ENCODE data around the gene LAMB3. TPM values are rescaled to one million over a fixed set of nuclear protein-coding genes. Genes with fewer than 3 reads are reported as not detected.

Gene LAMB3
- polyA plus RNA-seq, 1 donor from 2014 or later: 5.8 TPM

DNA sequence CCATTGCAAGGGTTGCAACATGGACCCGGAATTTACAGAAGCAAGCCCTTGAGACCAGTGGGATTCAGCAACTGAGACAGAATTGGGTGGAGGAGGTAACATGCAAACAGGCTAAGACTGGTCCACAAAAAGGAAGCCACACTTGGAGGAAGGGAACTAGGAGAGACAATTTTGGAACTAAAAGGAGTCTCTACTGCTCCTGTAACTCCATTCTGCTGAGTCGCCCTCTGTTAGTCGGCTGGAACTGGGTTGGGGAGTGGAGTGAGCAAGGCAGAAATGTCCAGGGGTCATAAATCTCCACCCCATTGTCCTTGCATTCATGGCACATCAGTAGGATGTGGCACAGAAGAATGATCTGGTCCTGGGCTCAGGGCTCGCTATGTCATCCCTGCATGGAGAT lies 5.1 kb downstream of the LAMB3 start:
- Histone ChIP-seq H2AFZ (ENCODE audit: low read depth, low read length) (no peak overlapping the region), H3K4me2 (ENCODE audit: low read length) (no peak overlapping the region), H3K27ac (ENCODE audit: low read length) (no peak overlapping the region)

DNA sequence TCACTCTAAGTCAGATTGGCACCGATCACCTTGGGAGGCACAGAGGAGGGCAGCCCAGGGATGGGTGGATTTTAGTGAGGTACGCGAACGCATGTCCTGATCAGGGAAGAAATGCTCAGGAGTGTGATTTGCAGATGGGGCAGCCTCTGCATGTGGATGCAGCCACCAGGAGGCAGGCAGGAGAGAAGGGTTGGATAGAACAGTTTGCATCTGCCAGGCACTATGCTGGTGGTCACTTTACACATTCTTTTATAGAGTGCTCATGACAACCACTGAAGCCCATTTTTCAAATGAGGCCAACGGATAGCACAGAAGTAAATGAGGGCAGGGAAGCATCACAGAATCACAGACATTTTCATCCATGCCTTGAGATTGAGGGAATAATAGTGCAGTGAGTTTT lies 5.7 kb downstream of the LAMB3 start:
- H3K27me3 ChIP-seq (ENCODE audit: insufficient read depth, low read depth, low read length): no peaks in the 10 kb centered on the region
- no peaks in the 10 kb centered on the region for H3K36me3 ChIP-seq (ENCODE audit: insufficient read depth, low read length)
- H3K9ac ChIP-seq (ENCODE audit: low read length): no peak overlapping the region
- H3K4me3 ChIP-seq (ENCODE audit: low read length): no peak overlapping the region
- H2AFZ ChIP-seq (ENCODE audit: low read depth, low read length): no peak overlapping the region
- no peak for TF ChIP-seq SMC3 (conservative IDR thresholded peaks at IDR 0.05; ENCODE audit: poor library complexity)
- no peaks in the 10 kb centered on the region for H3K79me2 ChIP-seq (replicated peaks; ENCODE audit: insufficient read depth, low read length)
- no peak overlapping the region for H3K4me2 ChIP-seq (ENCODE audit: low read length)
- H3K9me3 ChIP-seq (ENCODE audit: low read length): no peaks in the 10 kb centered on the region
- H3F3A ChIP-seq (ENCODE audit: insufficient read depth, low read length, poor library complexity, severe bottlenecking): no peaks in the 10 kb centered on the region
- no peaks in the 10 kb centered on the region for H4K20me1 ChIP-seq (ENCODE audit: insufficient read depth)
- no peaks in the 10 kb centered on the region for H3K9me2 ChIP-seq (ENCODE audit: insufficient read depth, low read length)
- no peak overlapping the region for H3K27ac ChIP-seq (ENCODE audit: low read length)

More for the DNA sequence above, 5.1 kb downstream of the LAMB3 start:
- Histone ChIP-seq H3K9ac (ENCODE audit: low read length) (no peak overlapping the region), H3K36me3 (ENCODE audit: insufficient read depth, low read length) (no peaks in the 10 kb centered on the region), H3K27me3 (ENCODE audit: insufficient read depth, low read depth, low read length) (no peaks in the 10 kb centered on the region), H3K9me3 (ENCODE audit: low read length) (no peaks in the 10 kb centered on the region), H3K79me2 (replicated peaks; ENCODE audit: insufficient read depth, low read length) (no peaks in the 10 kb centered on the region), H3K9me2 (ENCODE audit: insufficient read depth, low read length) (no peaks in the 10 kb centered on the region), H3F3A (ENCODE audit: insufficient read depth, low read length, poor library complexity, severe bottlenecking) (no peaks in the 10 kb centered on the region), H4K20me1 (ENCODE audit: insufficient read depth) (no peaks in the 10 kb centered on the region), H3K4me3 (ENCODE audit: low read length) (no peak overlapping the region)
- TF ChIP-seq TAF1 (IDR thresholded peaks at IDR 0.05; ENCODE audit: low read depth): no peak
- TF ChIP-seq MXI1 (conservative IDR thresholded peaks at IDR 0.05; ENCODE audit: poor library complexity, severe bottlenecking): no peak
- TF ChIP-seq, protein P1, sequence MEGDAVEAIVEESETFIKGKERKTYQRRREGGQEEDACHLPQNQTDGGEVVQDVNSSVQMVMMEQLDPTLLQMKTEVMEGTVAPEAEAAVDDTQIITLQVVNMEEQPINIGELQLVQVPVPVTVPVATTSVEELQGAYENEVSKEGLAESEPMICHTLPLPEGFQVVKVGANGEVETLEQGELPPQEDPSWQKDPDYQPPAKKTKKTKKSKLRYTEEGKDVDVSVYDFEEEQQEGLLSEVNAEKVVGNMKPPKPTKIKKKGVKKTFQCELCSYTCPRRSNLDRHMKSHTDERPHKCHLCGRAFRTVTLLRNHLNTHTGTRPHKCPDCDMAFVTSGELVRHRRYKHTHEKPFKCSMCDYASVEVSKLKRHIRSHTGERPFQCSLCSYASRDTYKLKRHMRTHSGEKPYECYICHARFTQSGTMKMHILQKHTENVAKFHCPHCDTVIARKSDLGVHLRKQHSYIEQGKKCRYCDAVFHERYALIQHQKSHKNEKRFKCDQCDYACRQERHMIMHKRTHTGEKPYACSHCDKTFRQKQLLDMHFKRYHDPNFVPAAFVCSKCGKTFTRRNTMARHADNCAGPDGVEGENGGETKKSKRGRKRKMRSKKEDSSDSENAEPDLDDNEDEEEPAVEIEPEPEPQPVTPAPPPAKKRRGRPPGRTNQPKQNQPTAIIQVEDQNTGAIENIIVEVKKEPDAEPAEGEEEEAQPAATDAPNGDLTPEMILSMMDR (IDR thresholded peaks at IDR 0.05; ENCODE audit: poor library complexity, severe bottlenecking): no peak
- TF ChIP-seq POLR2AphosphoS5 (IDR thresholded peaks at IDR 0.05): no peak
- no peak for TF ChIP-seq EZH2 (IDR thresholded peaks at IDR 0.05; ENCODE audit: borderline replicate concordance, insufficient read depth, low read length, poor library complexity, severe bottlenecking)
- no peak for TF ChIP-seq REST (IDR thresholded peaks at IDR 0.05; ENCODE audit: borderline replicate concordance)
- no peak for TF ChIP-seq SMC3 (conservative IDR thresholded peaks at IDR 0.05; ENCODE audit: poor library complexity)
- no peak for TF ChIP-seq RAD21 (conservative IDR thresholded peaks at IDR 0.05)
- no peak for TF ChIP-seq EP300 (conservative IDR thresholded peaks at IDR 0.05; ENCODE audit: poor library complexity, severe bottlenecking)
